ENCODE results near the gene MAPKBP1. TPM values are rescaled to one million over a fixed set of nuclear protein-coding genes. Genes with fewer than 3 reads are reported as not detected.
A peak's percentile ranks its signal among the peaks of the same experiment; 100 is the strongest.

The MAPKBP1 gene
- total and polyA plus RNA-seq, 2 of the 13 experiments (the other 11 are each of a cell fraction or from before 2014, with no cell fraction given) = 3.0 to 7.3 TPM

GRCh38 chr15:41827880-41828806 is 53.9 kb downstream of the MAPKBP1 start, which contains the start of gene JMJD7 (continued):
- 0 out of 2 replicates have a peak, but pooled peaks have one; percentile 35 for TF ChIP-seq ZNF567 (CRISPR knock-in tag; IDR thresholded peaks at IDR 0.05; ENCODE audit: borderline replicate concordance)
- TF ChIP-seq ZFX (CRISPR knock-in tag; IDR thresholded peaks at IDR 0.05; ENCODE audit: low read depth) = peak; percentile 72
- TF ChIP-seq HHEX (CRISPR knock-in tag; IDR thresholded peaks at IDR 0.05) = no peak
- TF ChIP-seq, protein P1, sequence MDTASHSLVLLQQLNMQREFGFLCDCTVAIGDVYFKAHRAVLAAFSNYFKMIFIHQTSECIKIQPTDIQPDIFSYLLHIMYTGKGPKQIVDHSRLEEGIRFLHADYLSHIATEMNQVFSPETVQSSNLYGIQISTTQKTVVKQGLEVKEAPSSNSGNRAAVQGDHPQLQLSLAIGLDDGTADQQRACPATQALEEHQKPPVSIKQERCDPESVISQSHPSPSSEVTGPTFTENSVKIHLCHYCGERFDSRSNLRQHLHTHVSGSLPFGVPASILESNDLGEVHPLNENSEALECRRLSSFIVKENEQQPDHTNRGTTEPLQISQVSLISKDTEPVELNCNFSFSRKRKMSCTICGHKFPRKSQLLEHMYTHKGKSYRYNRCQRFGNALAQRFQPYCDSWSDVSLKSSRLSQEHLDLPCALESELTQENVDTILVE (CRISPR knock-in tag; IDR thresholded peaks at IDR 0.05) = 0 out of 2 replicates have a peak, but pooled peaks have one; percentile 33
- TF ChIP-seq ZNF839 (CRISPR knock-in tag; IDR thresholded peaks at IDR 0.05; ENCODE audit: borderline replicate concordance) = no peak
- no peak for TF ChIP-seq NFE2 (CRISPR knock-in tag; IDR thresholded peaks at IDR 0.05)
- TF ChIP-seq, protein P2, sequence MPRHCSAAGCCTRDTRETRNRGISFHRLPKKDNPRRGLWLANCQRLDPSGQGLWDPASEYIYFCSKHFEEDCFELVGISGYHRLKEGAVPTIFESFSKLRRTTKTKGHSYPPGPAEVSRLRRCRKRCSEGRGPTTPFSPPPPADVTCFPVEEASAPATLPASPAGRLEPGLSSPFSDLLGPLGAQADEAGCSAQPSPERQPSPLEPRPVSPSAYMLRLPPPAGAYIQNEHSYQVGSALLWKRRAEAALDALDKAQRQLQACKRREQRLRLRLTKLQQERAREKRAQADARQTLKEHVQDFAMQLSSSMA (CRISPR knock-in tag; IDR thresholded peaks at IDR 0.05) = no peak
- TF ChIP-seq PLSCR1 (CRISPR knock-in tag; IDR thresholded peaks at IDR 0.05; ENCODE audit: borderline replicate concordance) = no peak
- TF ChIP-seq, protein P3, sequence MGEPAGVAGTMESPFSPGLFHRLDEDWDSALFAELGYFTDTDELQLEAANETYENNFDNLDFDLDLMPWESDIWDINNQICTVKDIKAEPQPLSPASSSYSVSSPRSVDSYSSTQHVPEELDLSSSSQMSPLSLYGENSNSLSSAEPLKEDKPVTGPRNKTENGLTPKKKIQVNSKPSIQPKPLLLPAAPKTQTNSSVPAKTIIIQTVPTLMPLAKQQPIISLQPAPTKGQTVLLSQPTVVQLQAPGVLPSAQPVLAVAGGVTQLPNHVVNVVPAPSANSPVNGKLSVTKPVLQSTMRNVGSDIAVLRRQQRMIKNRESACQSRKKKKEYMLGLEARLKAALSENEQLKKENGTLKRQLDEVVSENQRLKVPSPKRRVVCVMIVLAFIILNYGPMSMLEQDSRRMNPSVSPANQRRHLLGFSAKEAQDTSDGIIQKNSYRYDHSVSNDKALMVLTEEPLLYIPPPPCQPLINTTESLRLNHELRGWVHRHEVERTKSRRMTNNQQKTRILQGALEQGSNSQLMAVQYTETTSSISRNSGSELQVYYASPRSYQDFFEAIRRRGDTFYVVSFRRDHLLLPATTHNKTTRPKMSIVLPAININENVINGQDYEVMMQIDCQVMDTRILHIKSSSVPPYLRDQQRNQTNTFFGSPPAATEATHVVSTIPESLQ (CRISPR knock-in tag; conservative IDR thresholded peaks at IDR 0.05) = no peak
- peak; percentile 30; the same call in 1 of the 2 replicates for TF ChIP-seq HDAC1 (CRISPR knock-in tag; IDR thresholded peaks at IDR 0.05)
- TF ChIP-seq KMT2B (CRISPR knock-in tag; IDR thresholded peaks at IDR 0.05) = peak; percentile 24; the same call in 1 of the 2 replicates
- TF ChIP-seq ZFP36L1 (CRISPR knock-in tag; IDR thresholded peaks at IDR 0.05) = no peak
- TF ChIP-seq MLX (CRISPR knock-in tag; IDR thresholded peaks at IDR 0.05) = no peak
- TF ChIP-seq ZBTB21 (CRISPR knock-in tag; IDR thresholded peaks at IDR 0.05) = no peak
- no peak for TF ChIP-seq SOX5 (CRISPR knock-in tag; IDR thresholded peaks at IDR 0.05; ENCODE audit: borderline replicate concordance)
- peak; percentile 42; the same call in 1 of the 3 replicates for TF ChIP-seq MXI1 (IDR thresholded peaks at IDR 0.05; ENCODE audit: borderline replicate concordance, low read depth, low read length)
- TF ChIP-seq ZMYM2 (CRISPR knock-in tag; IDR thresholded peaks at IDR 0.05) = no peak
- TF ChIP-seq ZNF317 (CRISPR knock-in tag; IDR thresholded peaks at IDR 0.05) = 0 out of 2 replicates have a peak, but pooled peaks have one; percentile 72
- TF ChIP-seq ZNF577 (CRISPR knock-in tag; IDR thresholded peaks at IDR 0.05; ENCODE audit: borderline replicate concordance, low read depth) = no peak
- TF ChIP-seq, protein P4, sequence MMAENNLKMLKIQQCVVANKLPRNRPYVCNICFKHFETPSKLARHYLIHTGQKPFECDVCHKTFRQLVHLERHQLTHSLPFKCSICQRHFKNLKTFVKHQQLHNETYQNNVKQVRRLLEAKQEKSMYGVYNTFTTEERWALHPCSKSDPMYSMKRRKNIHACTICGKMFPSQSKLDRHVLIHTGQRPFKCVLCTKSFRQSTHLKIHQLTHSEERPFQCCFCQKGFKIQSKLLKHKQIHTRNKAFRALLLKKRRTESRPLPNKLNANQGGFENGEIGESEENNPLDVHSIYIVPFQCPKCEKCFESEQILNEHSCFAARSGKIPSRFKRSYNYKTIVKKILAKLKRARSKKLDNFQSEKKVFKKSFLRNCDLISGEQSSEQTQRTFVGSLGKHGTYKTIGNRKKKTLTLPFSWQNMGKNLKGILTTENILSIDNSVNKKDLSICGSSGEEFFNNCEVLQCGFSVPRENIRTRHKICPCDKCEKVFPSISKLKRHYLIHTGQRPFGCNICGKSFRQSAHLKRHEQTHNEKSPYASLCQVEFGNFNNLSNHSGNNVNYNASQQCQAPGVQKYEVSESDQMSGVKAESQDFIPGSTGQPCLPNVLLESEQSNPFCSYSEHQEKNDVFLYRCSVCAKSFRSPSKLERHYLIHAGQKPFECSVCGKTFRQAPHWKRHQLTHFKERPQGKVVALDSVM (CRISPR knock-in tag; IDR thresholded peaks at IDR 0.05) = no peak
- no peak for TF ChIP-seq RAD51 (IDR thresholded peaks at IDR 0.05; ENCODE audit: borderline replicate concordance)
- peak; percentile 60 for TF ChIP-seq ISL2 (CRISPR knock-in tag; IDR thresholded peaks at IDR 0.05)
